ENCODE results near the gene SPRY2. TPM values are rescaled to one million over a fixed set of nuclear protein-coding genes. Genes with fewer than 3 reads are reported as not detected.
A peak's percentile ranks its signal among the peaks of the same experiment; 100 is the strongest.

SPRY2 gene
- total and polyA plus RNA-seq, 2 of the 4 experiments (the other 2 are of a cell fraction), result 21.1 to 47.9 TPM

DNA sequence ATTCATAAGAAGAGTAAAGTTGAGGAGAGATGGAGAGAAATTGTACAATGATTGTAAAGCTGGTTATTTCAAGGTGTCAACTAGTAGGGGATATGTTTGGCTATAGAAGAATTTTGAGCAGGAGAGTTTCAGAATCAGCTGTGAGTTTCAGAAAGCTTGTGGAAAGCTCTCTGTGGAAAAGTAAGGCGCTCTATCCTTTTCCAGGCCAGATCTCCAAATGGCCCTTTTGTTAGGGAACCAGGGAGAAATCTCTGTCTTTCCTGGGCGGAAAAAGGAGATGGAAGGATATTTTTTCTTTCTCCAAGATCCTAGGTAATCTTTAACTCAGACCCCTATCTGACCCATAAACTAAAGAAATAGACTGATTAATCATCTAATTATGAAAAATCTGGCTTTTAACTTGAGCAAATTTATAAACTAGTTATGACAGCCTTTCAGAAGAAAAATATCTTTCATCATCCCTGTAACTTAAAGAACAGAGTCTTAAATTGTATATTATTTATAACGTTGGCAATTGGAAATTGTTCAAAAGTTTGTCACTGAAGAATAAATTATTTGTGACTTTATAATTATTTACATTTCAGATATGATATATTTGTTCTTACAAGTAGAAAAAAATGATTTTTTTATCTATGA is 34.5 kb downstream of the SPRY2 start:
- Histone ChIP-seq H3K4me3 (ENCODE audit: insufficient read depth, low read depth, low read length) (no peak overlapping the region), H3K27ac (ENCODE audit: insufficient read depth, low read length) (no peak overlapping the region), H3K9me3 (ENCODE audit: control insufficient read depth, insufficient read depth, low read length) (no peaks in the 10 kb centered on the region), H2BK120ac (ENCODE audit: low read depth, low read length) (no peak overlapping the region), H3K4me1 (ENCODE audit: control insufficient read depth, insufficient read depth, low read length) (peaks cover 2% of the 10 kb centered on the region; the same call in 1 of the 2 replicates), H3K4me2 (ENCODE audit: low read depth, low read length) (peak overlapping the region; percentile 81; the same call in 1 of the 2 replicates), H2AK9ac (replicated peaks; ENCODE audit: low read depth, low read length, poor library complexity) (no peak overlapping the region), H4K8ac (ENCODE audit: low read depth in 2 of 2, low read length in 2 of 2) (no peak overlapping the region), H3K14ac (replicated peaks; ENCODE audit: low read depth, low read length) (no peak overlapping the region), H4K91ac (ENCODE audit: insufficient read depth, low read depth, low read length) (no peak overlapping the region), H3K9me1 (ENCODE audit: insufficient read depth, low read length) (peaks cover 3% of the 10 kb centered on the region; the same call in 1 of the 2 replicates), H3K9ac (ENCODE audit: low read depth, low read length) (no peak overlapping the region), H2BK20ac (ENCODE audit: low read depth, low read length) (no peak overlapping the region), H3K56ac (ENCODE audit: extremely low read depth, insufficient read depth, low read length) (no peak overlapping the region), H3K79me1 (ENCODE audit: low read depth in 1 of 2, low read length in 2 of 2) (no peaks in the 10 kb centered on the region), H2BK5ac (ENCODE audit: low read depth, low read length, poor library complexity, severe bottlenecking) (no peak overlapping the region), H3K18ac (ENCODE audit: low read depth, low read length) (no peak overlapping the region), H2AK5ac (ENCODE audit: low read depth, low read length) (no peak overlapping the region), H2BK15ac (ENCODE audit: low read depth, low read length) (no peak overlapping the region), H3K23ac (ENCODE audit: low read depth, low read length) (no peak overlapping the region), H2AFZ (replicated peaks; ENCODE audit: low read length, poor library complexity) (no peak overlapping the region), H3K36me3 (ENCODE audit: control insufficient read depth, insufficient read depth, low read length) (no peaks in the 10 kb centered on the region), H3K27me3 (ENCODE audit: control insufficient read depth, insufficient read depth, low read length) (no peaks in the 10 kb centered on the region), H4K5ac (ENCODE audit: low read depth, low read length) (no peak overlapping the region), H4K20me1 (ENCODE audit: insufficient read depth, low read length) (no peaks in the 10 kb centered on the region), H3K4ac (ENCODE audit: low read depth, low read length) (no peak overlapping the region)
- intact Hi-C loops (cut with micrococcal nuclease) (no loop called here), in situ Hi-C loops (cut with MboI; ENCODE audit: low sequenced_read_pairs) (no loop called here), dilution Hi-C loops (cut with HindIII; ENCODE audit: low sequenced_read_pairs, unreplicated experiment) (no loop called here)
- DNase-seq (no peak), ATAC-seq (ENCODE audit: low read depth) (no peak)
- CTCF ChIA-PET, result interaction anchor here (0.6 kb wide), 1 partner anchor 16 kb away, joined by 3 read pairs; no protein-coding TSS in a partner anchor
- no CpG with 5 or more reads among the region's 3 CpGs for WGBS, 2 experiments (ENCODE audit: extremely low coverage in 2 of 2, insufficient read length in 1 of 2)
- POLR2A ChIA-PET (ENCODE audit: unreplicated experiment), result no interaction called here
- BruUV-seq (replicated peaks), result no TSS peak
- TF ChIP-seq MAZ (IDR thresholded peaks at IDR 0.05; ENCODE audit: borderline replicate concordance, low read depth, low read length) (no peak), MXI1 (IDR thresholded peaks at IDR 0.05; ENCODE audit: borderline replicate concordance, low read depth, low read length) (no peak), SMC3 (IDR thresholded peaks at IDR 0.05; ENCODE audit: low read depth, low read length) (no peak)
- TF ChIP-seq, protein P1, sequence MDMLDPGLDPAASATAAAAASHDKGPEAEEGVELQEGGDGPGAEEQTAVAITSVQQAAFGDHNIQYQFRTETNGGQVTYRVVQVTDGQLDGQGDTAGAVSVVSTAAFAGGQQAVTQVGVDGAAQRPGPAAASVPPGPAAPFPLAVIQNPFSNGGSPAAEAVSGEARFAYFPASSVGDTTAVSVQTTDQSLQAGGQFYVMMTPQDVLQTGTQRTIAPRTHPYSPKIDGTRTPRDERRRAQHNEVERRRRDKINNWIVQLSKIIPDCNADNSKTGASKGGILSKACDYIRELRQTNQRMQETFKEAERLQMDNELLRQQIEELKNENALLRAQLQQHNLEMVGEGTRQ (IDR thresholded peaks at IDR 0.05; ENCODE audit: low read depth, low read length), result no peak
- TF ChIP-seq, protein P2, sequence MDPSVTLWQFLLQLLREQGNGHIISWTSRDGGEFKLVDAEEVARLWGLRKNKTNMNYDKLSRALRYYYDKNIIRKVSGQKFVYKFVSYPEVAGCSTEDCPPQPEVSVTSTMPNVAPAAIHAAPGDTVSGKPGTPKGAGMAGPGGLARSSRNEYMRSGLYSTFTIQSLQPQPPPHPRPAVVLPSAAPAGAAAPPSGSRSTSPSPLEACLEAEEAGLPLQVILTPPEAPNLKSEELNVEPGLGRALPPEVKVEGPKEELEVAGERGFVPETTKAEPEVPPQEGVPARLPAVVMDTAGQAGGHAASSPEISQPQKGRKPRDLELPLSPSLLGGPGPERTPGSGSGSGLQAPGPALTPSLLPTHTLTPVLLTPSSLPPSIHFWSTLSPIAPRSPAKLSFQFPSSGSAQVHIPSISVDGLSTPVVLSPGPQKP (IDR thresholded peaks at IDR 0.05; ENCODE audit: borderline replicate concordance, low read depth, low read length), result no peak
